ENCODE results near the gene BIRC5.

Gene BIRC5

DNA sequence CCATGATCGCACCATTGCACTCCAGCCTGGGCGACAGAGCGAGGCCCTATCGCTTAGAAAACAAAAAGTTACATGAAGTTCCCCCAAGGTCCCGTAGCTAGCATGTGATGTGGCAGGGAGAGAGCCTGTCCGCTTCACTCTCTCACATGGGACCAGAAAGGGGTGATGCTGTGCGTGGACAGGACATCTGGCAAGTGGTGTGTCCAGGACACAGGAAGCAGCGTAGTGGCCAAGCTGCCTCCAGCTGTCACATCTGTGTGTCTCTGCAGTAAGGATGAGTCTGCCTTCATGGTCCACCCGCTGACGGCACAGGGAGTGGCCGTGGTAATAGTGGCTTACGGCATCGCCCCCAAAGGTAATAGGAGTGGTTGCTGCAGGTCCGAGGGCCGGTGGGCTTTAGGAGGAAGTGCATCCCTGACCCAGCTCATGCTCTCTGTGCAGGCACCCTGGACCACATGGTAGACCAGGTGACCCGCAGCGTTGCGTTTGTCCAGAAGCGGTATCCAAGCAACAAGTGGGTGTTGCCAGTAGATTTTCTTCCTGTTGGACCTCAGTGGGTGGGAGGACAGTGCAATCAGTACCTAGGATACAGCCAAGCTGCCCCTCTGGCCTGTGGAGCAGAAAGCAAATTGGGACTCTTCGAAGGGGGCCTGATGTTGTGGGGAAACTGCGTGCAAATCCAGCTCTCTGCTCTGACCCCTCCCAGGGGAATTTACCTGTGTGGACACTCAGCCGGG is 9.5 kb upstream of the BIRC5 start:
- Mint-ChIP-seq H3K4me1 (no peaks in the 10 kb centered on the region), H3K36me3 (peaks cover 6% of the 10 kb centered on the region), H3K27ac (no peak overlapping the region), H3K4me3 (no peak overlapping the region), H3K9me3 (no peaks in the 10 kb centered on the region)
- DNase-seq (ENCODE audit: low spot score in 2 of 2) (no peak), ATAC-seq (no peak)

DNA sequence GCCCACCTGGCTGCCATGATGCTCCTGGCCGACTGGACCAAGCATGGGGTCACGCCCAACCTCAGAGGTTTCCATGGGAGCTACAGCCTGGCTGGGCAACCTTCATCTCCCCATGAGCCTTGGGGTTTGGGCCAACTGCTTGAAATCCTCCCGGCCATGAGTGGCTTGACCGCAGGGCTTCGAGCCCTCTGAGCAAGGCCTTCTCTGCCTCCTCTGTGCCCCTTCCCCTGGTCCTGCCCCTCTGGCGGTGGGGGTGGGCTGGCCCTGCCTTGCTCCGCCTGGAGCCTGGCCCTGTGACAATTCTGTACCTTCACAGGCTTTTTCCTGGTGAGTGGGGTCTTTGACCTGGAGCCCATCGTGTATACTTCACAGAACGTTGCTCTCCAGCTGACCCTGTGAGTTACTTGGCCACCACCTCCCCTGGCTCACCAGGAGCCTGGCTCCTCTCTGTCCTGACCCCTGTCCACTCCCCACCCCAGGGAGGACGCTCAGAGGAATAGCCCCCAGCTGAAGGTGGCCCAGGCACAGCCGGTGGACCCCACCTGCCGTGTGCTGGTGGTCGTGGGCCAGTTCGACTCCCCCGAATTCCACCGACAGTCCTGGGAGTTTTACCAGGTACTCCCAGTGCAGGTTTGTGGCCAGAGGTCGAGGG is 8.8 kb upstream of the BIRC5 start:
- Mint-ChIP-seq H3K9me3 (no peaks in the 10 kb centered on the region), H3K4me1 (no peaks in the 10 kb centered on the region), H3K27ac (no peak overlapping the region), H3K36me3 (peaks cover 6% of the 10 kb centered on the region), H3K4me3 (no peak overlapping the region)
- ATAC-seq = no peak
- DNase-seq (ENCODE audit: low spot score in 2 of 2) = no peak

DNA sequence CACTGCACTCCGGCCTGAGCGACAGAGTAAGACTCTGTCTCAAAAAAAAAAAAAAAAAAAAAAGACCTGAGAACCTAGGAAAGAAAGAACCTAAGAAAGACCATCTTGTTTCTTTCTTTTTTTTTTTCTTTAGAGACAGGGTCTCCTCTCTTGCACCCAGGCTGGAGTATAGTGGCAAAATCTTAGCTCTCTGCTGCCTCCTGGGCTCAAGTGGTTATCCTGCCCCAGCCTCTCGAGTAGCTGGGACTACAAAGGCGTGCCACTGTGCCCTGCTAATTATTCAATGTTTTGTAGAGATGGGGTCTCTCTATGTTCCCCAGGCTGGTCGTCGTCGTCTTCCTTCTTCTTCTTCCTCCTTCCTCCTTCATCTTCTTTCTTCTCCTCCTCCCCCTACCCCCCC is 7.8 kb upstream of the BIRC5 start:
- Mint-ChIP-seq H3K4me1 (no peaks in the 10 kb centered on the region), H3K9me3 (no peaks in the 10 kb centered on the region), H3K4me3 (no peak overlapping the region), H3K36me3 (peaks cover 6% of the 10 kb centered on the region), H3K27ac (no peak overlapping the region)
- ATAC-seq (no peak), DNase-seq (ENCODE audit: low spot score in 2 of 2) (no peak)

DNA sequence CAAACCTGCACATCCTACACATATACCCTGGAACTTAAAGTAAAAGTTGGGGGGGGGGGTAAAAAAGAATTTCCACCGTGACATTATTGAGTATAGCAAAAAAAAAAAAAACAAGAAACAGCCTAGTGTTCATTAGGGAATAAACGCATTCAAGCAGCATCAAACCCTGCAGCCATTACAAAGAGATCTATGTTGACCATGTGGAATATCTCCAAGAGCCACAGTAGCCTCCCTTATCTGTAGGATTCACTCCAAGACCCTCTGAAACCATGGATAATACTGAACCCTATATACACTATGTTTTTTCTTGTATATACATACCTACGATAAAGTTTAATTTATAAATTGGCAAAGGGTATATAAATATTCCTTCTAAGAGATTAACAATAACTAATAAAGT is 5.6 kb upstream of the BIRC5 start:
- peaks cover 6% of the 10 kb centered on the region for H3K36me3 Mint-ChIP-seq
- DNase-seq (ENCODE audit: low spot score in 2 of 2) = no peak
- ATAC-seq = no peak
- H3K4me1 Mint-ChIP-seq = no peaks in the 10 kb centered on the region
- no peaks in the 10 kb centered on the region for H3K9me3 Mint-ChIP-seq
- no peak overlapping the region for H3K27ac Mint-ChIP-seq
- H3K4me3 Mint-ChIP-seq = no peak overlapping the region

DNA sequence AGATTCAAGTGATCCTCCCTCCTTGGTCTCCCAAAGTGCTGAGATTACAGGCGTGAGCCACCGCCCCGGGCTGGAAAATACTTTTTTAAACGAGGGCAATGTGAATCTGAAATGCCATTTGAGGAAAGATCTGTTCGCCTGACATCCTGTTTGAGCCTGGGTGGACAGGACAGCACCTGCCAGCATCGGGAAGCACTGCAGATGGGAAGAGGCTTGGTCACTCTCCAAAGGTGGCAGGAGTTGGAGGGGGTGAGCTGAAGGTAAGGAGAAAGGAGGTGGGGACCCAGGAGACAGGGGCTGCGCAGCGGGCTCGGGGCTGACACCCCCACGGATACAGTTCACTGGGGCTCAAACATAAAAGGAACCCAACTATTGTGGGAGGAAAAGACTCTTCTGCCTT is 3.9 kb upstream of the BIRC5 start:
- Mint-ChIP-seq H3K4me1 (no peaks in the 10 kb centered on the region), H3K9me3 (no peaks in the 10 kb centered on the region), H3K4me3 (no peak overlapping the region), H3K36me3 (peaks cover 7% of the 10 kb centered on the region), H3K27ac (no peak overlapping the region)
- ATAC-seq = no peak
- DNase-seq (ENCODE audit: low spot score in 2 of 2) = no peak

DNA sequence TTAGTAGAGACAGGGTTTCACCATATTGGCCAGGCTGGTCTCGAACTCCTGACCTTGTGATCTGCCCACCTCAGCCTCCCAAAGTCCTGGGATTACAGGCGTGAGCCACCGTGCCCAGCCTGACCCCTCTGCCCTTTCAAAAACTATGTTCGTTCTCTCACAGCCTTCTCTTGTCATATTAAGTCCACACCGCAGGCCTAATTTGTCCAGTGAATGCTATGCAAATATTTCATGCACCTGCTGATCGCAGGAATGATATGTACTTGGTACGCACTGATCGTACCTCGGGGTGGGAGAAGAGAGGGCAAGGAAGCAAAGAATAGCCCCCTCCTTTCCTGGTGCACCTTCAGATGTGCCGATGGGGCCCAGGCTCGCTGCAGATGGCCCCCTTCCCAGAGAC is 3.0 kb upstream of the BIRC5 start:
- ATAC-seq = no peak
- Mint-ChIP-seq H3K9me3 (no peaks in the 10 kb centered on the region), H3K4me1 (no peaks in the 10 kb centered on the region), H3K36me3 (peaks cover 17% of the 10 kb centered on the region), H3K4me3 (no peak overlapping the region), H3K27ac (no peak overlapping the region)
- no peak for DNase-seq (ENCODE audit: low spot score in 2 of 2)

DNA sequence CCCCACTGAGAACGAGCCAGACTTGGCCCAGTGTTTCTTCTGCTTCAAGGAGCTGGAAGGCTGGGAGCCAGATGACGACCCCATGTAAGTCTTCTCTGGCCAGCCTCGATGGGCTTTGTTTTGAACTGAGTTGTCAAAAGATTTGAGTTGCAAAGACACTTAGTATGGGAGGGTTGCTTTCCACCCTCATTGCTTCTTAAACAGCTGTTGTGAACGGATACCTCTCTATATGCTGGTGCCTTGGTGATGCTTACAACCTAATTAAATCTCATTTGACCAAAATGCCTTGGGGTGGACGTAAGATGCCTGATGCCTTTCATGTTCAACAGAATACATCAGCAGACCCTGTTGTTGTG is 631 bp downstream of the BIRC5 start:
- Mint-ChIP-seq H3K4me3 (peak overlapping the region; percentile 81), H3K27ac (peak overlapping the region; percentile 88), H3K4me1 (no peaks in the 10 kb centered on the region), H3K36me3 (peaks cover 48% of the 10 kb centered on the region), H3K9me3 (no peaks in the 10 kb centered on the region)
- ATAC-seq = no peak
- DNase-seq (ENCODE audit: low spot score in 2 of 2) = no peak

DNA sequence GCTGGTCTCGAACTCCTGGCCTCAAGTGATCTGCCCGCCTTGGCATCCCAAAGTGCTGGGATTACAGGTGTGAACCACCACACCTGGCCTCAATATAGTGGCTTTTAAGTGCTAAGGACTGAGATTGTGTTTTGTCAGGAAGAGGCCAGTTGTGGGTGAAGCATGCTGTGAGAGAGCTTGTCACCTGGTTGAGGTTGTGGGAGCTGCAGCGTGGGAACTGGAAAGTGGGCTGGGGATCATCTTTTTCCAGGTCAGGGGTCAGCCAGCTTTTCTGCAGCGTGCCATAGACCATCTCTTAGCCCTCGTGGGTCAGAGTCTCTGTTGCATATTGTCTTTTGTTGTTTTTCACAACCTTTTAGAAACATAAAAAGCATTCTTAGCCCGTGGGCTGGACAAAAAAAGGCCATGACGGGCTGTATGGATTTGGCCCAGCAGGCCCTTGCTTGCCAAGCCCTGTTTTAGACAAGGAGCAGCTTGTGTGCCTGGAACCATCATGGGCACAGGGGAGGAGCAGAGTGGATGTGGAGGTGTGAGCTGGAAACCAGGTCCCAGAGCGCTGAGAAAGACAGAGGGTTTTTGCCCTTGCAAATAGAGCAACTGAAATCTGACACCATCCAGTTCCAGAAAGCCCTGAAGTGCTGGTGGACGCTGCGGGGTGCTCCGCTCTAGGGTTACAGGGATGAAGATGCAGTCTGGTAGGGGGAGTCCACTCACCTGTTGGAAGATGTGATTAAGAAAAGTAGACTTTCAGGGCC is 5.5 kb downstream of the BIRC5 start:
- ATAC-seq (no peak), DNase-seq (ENCODE audit: low spot score in 2 of 2) (no peak)
- Mint-ChIP-seq H3K27ac (no peak overlapping the region), H3K4me1 (no peaks in the 10 kb centered on the region), H3K9me3 (no peaks in the 10 kb centered on the region), H3K4me3 (no peak overlapping the region), H3K36me3 (peaks cover 84% of the 10 kb centered on the region)

DNA sequence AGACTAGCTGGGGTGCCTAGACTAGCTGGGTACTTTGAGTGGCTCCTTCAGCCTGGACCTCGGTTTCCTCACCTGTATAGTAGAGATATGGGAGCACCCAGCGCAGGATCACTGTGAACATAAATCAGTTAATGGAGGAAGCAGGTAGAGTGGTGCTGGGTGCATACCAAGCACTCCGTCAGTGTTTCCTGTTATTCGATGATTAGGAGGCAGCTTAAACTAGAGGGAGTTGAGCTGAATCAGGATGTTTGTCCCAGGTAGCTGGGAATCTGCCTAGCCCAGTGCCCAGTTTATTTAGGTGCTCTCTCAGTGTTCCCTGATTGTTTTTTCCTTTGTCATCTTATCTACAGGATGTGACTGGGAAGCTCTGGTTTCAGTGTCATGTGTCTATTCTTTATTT is 9.0 kb downstream of the BIRC5 start:
- Mint-ChIP-seq H3K4me1 (no peaks in the 10 kb centered on the region), H3K27ac (no peak overlapping the region), H3K9me3 (no peaks in the 10 kb centered on the region), H3K4me3 (no peak overlapping the region), H3K36me3 (peaks cover 61% of the 10 kb centered on the region)
- no peak for DNase-seq (ENCODE audit: low spot score in 2 of 2)
- ATAC-seq = no peak

DNA sequence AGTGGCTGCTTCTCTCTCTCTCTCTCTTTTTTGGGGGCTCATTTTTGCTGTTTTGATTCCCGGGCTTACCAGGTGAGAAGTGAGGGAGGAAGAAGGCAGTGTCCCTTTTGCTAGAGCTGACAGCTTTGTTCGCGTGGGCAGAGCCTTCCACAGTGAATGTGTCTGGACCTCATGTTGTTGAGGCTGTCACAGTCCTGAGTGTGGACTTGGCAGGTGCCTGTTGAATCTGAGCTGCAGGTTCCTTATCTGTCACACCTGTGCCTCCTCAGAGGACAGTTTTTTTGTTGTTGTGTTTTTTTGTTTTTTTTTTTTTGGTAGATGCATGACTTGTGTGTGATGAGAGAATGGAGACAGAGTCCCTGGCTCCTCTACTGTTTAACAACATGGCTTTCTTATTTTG is 9.7 kb downstream of the BIRC5 start:
- DNase-seq (ENCODE audit: low spot score in 2 of 2) = no peak
- H3K4me3 Mint-ChIP-seq = no peak overlapping the region
- no peak overlapping the region for H3K27ac Mint-ChIP-seq
- H3K9me3 Mint-ChIP-seq = no peaks in the 10 kb centered on the region
- peaks cover 54% of the 10 kb centered on the region for H3K36me3 Mint-ChIP-seq
- no peak for ATAC-seq
- no peaks in the 10 kb centered on the region for H3K4me1 Mint-ChIP-seq

DNA sequence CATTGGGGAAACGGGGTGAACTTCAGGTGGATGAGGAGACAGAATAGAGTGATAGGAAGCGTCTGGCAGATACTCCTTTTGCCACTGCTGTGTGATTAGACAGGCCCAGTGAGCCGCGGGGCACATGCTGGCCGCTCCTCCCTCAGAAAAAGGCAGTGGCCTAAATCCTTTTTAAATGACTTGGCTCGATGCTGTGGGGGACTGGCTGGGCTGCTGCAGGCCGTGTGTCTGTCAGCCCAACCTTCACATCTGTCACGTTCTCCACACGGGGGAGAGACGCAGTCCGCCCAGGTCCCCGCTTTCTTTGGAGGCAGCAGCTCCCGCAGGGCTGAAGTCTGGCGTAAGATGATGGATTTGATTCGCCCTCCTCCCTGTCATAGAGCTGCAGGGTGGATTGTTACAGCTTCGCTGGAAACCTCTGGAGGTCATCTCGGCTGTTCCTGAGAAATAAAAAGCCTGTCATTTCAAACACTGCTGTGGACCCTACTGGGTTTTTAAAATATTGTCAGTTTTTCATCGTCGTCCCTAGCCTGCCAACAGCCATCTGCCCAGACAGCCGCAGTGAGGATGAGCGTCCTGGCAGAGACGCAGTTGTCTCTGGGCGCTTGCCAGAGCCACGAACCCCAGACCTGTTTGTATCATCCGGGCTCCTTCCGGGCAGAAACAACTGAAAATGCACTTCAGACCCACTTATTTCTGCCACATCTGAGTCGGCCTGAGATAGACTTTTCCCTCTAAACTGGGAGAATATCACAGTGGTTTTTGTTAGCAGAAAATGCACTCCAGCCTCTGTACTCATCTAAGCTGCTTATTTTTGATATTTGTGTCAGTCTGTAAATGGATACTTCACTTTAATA is 10.4 kb downstream of the BIRC5 start:
- no peak for ATAC-seq
- Mint-ChIP-seq H3K27ac (no peak overlapping the region), H3K9me3 (no peaks in the 10 kb centered on the region), H3K4me1 (no peaks in the 10 kb centered on the region), H3K4me3 (no peak overlapping the region), H3K36me3 (peaks cover 47% of the 10 kb centered on the region)
- no peak for DNase-seq (ENCODE audit: low spot score in 2 of 2)

DNA sequence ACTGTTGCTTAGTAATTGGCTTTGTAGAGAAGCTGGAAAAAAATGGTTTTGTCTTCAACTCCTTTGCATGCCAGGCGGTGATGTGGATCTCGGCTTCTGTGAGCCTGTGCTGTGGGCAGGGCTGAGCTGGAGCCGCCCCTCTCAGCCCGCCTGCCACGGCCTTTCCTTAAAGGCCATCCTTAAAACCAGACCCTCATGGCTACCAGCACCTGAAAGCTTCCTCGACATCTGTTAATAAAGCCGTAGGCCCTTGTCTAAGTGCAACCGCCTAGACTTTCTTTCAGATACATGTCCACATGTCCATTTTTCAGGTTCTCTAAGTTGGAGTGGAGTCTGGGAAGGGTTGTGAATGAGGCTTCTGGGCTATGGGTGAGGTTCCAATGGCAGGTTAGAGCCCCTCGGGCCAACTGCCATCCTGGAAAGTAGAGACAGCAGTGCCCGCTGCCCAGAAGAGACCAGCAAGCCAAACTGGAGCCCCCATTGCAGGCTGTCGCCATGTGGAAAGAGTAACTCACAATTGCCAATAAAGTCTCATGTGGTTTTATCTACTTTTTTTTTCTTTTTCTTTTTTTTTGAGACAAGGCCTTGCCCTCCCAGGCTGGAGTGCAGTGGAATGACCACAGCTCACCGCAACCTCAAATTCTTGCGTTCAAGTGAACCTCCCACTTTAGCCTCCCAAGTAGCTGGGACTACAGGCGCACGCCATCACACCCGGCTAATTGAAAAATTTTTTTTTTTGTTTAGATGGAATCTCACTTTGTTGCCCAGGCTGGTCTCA is 11.2 kb downstream of the BIRC5 start:
- H3K4me1 Mint-ChIP-seq = no peaks in the 10 kb centered on the region
- H3K4me3 Mint-ChIP-seq = no peak overlapping the region
- no peaks in the 10 kb centered on the region for H3K9me3 Mint-ChIP-seq
- DNase-seq (ENCODE audit: low spot score in 2 of 2) (no peak), ATAC-seq (no peak)
- peaks cover 39% of the 10 kb centered on the region for H3K36me3 Mint-ChIP-seq
- no peak overlapping the region for H3K27ac Mint-ChIP-seq

DNA sequence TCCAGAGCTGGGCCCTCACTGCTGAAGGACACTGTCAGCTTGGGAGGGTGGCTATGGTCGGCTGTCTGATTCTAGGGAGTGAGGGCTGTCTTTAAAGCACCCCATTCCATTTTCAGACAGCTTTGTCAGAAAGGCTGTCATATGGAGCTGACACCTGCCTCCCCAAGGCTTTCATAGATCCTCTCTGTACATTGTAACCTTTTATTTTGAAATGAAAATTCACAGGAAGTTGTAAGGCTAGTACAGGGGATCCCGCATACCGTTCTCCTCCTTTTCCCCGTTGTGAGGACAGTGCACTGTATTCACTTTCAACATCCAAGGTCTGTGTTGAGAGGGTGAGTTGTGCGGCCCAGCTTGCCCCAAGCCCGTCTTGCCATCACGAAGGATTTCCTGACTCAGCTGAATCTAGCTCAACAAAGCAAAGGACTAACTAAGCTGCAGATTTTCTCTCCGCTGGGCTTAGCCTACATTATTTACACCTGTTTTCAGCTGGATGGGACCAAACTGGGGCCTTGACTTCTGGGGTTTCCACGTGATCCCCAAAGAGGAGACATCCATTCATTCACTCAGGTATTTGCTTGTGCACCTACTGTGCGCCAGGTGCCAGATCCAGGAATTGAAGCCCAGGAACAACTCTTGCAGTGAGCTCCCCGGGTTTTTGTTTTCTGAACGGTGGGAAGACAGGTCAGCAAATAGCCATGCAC is 12.2 kb downstream of the BIRC5 start:
- Mint-ChIP-seq H3K4me1 (no peaks in the 10 kb centered on the region), H3K36me3 (peaks cover 30% of the 10 kb centered on the region), H3K4me3 (no peak overlapping the region), H3K27ac (no peak overlapping the region), H3K9me3 (no peaks in the 10 kb centered on the region)
- ATAC-seq = no peak
- DNase-seq (ENCODE audit: low spot score in 2 of 2) = no peak

DNA sequence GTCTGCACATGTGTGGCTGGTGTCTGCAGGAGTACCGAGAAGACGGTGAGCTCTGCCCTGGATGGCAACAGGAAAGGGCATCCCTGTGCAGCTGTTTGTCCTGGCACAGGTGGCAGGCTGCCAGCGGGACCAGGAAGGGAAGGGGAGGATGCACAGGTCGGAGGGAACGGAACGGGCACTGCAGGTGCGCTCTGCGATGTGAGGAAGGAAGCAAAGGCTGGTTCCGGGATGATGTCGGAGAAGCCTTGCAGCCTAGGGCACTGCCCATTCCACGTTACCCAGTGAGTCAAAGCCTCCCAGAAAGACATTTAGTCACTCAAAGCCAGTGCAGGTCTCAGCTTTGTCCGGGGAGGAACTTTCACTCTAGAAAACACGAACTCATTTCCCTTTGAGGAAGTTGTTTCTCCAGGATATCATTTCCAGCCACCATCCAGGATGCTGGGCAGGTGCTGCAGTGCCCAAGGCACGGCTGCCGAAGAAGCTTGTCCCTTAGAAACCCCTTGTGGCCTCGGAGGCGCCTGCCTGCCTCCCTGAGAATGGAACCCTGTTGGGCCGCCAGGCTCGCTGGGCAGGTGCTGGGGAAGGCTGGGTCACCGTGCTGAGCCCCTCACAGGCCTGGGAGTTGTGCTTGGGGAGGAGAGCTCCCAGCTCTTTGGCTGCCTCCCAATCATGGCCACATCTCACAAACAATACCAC is 12.9 kb downstream of the BIRC5 start:
- ATAC-seq = no peak
- H3K27ac Mint-ChIP-seq = no peak overlapping the region
- H3K36me3 Mint-ChIP-seq = peaks cover 23% of the 10 kb centered on the region
- no peaks in the 10 kb centered on the region for H3K9me3 Mint-ChIP-seq
- no peaks in the 10 kb centered on the region for H3K4me1 Mint-ChIP-seq
- DNase-seq (ENCODE audit: low spot score in 2 of 2) = no peak
- H3K4me3 Mint-ChIP-seq = no peak overlapping the region

Data from stimulated activated effector memory CD8-positive, alpha-beta T cell treated with anti-CD3 and anti-CD28 coated beads, Interleukin-12 subunit alpha, Interleukin-12 subunit beta, amount 100 ng/mL, for 72 hours (primary cell).